Rectal smooth muscle tissue (tissue), 1 donor: ENCODE measurements around the gene TSGA10IP.

Source experiments
- H3K27ac ChIP-seq: one replicate; pipeline ENCODE4 v1.7.0; 2013; ENCODE audit warnings: low read depth, low read length, inconsistent platforms
- H3K27me3 ChIP-seq: one replicate; pipeline ENCODE4 v1.7.0; 2013; ENCODE audit warnings: low read length; ENCODE audit not compliant: control insufficient read depth, insufficient read depth
- H3K36me3 ChIP-seq: one replicate; pipeline ENCODE4 v1.7.0; 2013; ENCODE audit warnings: low read length; ENCODE audit not compliant: control insufficient read depth, insufficient read depth
- H3K4me1 ChIP-seq: one replicate; pipeline ENCODE4 v1.7.0; 2013; ENCODE audit warnings: low read length; ENCODE audit not compliant: control insufficient read depth, insufficient read depth
- H3K4me3 ChIP-seq: one replicate; pipeline ENCODE4 v1.7.0; 2013; ENCODE audit warnings: low read length
- H3K9ac ChIP-seq: one replicate; pipeline ENCODE4 v1.7.0; 2013; ENCODE audit warnings: low read length

The TSGA10IP gene

DNA sequence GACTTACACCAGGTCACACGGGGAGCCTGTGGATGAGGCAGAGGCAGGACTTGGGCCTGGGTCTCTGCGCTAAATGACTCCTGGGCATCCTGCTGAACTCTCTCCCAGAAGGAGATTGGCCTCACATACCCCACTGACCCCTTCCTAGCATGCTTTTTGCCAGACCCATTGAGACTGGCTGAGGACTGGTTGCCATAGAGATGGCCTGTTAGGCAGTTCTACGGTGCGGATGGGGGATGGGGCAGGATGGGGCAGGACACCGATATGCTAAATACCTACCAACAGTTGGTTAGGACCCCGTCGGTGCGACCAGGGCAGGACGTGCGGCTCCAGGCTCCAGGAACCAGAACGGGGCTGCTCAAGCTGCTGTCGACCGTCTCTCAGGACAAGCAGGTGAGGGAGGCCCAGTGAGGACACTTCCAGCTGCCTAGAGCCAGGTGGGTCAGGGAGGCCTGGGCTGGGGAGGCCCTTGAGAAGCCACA is at the start of gene TSGA10IP:
TSGA10IP (plus strand) TSS at position 51 of the 482 bp plus-strand sequence; CDS start at position 247, 196 bp downstream.
- H3K9ac ChIP-seq = no peak within 1 kb of the TSS
- no peaks in the 10 kb centered on the region for H3K36me3 ChIP-seq
- no peaks in the 10 kb centered on the region for H3K27me3 ChIP-seq
- H3K4me3 ChIP-seq = no peak within 1 kb of the TSS
- no peaks in the 10 kb centered on the region for H3K4me1 ChIP-seq
- H3K27ac ChIP-seq = no peak within 1 kb of the TSS

DNA sequence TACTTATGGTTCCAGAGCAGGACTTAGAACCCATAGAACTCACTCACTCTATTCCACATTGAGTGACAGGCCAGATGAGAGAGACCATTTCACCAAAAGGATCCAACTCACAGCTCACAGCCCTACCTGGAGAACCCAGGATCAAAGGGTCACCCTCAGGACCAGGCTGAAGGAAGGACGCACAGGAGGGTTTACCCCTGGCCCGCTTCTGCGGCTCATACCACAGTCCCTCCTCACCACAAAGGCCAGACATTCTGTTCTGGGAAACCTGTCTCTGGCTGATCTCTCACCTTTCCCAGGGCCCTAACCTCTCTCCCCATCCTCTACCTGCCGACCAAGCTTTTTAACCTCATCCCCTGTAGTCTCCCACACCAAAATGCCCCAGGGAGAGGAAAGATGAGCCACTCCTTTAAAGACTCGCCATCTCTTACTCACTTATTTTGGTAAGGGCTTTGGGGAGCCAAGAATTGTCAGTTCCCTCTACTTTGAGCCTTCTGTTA is 49.7 kb upstream of the TSGA10IP start:
- Histone ChIP-seq H3K4me1 (peaks cover 22% of the 10 kb centered on the region), H3K27ac (no peak overlapping the region), H3K4me3 (no peak overlapping the region), H3K27me3 (peaks cover 9% of the 10 kb centered on the region), H3K36me3 (no peaks in the 10 kb centered on the region), H3K9ac (no peak overlapping the region)

DNA sequence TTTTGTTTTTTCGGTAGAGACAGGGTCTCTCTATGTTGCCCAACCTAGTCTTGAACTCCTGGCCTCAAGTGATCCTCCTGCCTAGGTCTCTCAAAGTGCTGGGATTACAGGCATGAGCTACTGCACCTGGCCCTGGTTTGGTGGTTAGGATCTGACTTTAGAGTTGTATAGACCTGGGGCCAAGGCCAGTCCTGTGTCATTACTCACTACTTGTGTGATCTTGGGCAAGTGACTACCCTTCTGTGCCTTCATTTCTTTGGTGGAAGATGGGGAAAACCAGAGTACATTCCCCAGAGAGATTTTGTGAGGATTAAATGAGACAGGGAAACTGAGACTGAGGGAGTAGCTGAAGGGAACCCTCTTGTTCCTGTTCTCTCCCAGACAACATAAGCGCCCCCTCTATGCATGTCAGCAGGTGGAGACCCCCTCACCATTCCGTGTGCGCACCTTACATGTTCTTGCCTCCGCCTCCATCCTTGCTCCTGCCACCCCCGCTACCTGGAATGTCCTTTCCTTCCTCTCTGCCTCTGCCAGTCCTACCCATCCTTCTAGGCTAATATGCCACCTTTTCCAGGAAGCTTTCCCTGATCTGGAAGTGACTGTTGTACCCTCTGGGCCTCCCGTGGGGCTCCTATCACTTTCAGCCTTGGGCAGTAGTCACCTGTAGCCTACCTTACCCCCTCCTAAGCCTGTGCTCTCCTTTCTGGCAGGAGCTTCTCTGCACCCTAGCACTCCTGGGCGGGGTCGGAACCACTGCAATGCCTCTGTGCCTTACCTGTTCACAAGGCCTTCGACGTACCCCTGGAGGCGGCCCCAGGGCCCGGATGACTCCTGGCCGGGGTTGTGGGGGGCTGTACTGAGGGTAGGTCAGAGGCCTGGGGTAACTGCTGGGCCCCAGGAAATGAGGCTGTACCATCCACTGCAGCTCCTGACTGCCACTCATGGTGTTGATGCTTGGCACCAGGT is 49.0 kb upstream of the TSGA10IP start:
- Histone ChIP-seq H3K36me3 (no peaks in the 10 kb centered on the region), H3K27ac (no peak overlapping the region), H3K4me3 (no peak overlapping the region), H3K9ac (no peak overlapping the region), H3K4me1 (peaks cover 22% of the 10 kb centered on the region), H3K27me3 (peaks cover 9% of the 10 kb centered on the region)

DNA sequence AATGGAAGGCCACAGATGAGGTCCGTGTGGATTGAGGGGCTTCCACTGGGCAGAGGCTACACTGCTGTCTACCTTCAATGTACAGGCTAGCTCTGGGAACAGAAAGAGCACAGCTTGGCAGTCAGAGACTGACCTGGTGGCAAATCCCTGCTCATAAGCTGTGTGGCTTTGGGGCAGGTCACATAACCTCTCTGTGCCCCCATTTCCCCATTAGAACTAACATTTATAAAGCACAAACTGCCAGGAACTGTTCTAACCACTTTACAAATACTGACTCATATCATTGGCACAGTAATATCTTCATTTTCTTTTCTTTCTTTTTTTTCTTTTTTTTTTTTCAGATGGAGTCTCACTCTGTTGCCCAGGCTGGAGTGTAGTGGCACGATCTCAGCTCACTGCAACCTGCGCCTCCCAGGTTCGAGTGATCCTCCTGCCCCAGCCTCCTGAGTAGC is 48.2 kb upstream of the TSGA10IP start:
- Histone ChIP-seq H3K4me3 (no peak overlapping the region), H3K36me3 (no peaks in the 10 kb centered on the region), H3K4me1 (peaks cover 18% of the 10 kb centered on the region), H3K9ac (no peak overlapping the region), H3K27ac (no peak overlapping the region), H3K27me3 (peaks cover 9% of the 10 kb centered on the region)

DNA sequence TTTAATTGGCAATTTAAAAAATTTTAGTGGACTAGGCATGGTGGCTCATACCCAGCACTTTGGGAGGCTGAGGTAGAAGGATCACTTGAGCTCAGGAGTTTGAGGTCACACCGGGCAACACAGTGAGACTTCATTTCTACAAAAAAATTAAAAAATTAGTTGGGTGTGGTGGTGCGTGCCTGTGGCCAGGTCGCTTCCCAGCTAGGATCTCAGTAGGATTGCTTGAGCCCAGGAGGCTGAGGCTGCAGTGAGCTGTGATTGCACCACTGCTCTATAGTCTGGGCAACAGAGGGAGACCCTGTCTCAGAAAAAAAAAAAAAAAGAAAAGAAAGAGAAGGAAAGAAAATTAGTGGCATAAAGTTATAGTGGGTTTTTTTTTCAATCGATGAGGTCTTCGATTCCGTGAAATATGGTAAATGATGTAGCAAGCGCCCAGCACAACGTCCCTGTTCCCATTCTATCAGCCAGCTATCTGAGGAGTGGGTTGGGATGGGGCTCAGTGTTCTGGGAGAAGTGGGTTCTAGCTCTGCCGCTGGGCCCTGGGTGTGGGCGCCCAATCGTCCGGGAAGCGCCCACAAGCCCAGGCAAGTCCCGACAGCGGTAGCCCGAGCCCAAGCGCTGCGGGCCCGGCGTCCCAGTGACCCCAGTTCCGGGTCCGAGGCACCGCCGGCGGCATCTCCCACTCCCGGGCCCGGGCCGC is 46.5 kb upstream of the TSGA10IP start:
- Histone ChIP-seq H3K27ac (no peak overlapping the region), H3K36me3 (no peaks in the 10 kb centered on the region), H3K27me3 (peaks cover 9% of the 10 kb centered on the region), H3K9ac (no peak overlapping the region), H3K4me3 (peak overlapping the region; percentile 58), H3K4me1 (peaks cover 3% of the 10 kb centered on the region)

DNA sequence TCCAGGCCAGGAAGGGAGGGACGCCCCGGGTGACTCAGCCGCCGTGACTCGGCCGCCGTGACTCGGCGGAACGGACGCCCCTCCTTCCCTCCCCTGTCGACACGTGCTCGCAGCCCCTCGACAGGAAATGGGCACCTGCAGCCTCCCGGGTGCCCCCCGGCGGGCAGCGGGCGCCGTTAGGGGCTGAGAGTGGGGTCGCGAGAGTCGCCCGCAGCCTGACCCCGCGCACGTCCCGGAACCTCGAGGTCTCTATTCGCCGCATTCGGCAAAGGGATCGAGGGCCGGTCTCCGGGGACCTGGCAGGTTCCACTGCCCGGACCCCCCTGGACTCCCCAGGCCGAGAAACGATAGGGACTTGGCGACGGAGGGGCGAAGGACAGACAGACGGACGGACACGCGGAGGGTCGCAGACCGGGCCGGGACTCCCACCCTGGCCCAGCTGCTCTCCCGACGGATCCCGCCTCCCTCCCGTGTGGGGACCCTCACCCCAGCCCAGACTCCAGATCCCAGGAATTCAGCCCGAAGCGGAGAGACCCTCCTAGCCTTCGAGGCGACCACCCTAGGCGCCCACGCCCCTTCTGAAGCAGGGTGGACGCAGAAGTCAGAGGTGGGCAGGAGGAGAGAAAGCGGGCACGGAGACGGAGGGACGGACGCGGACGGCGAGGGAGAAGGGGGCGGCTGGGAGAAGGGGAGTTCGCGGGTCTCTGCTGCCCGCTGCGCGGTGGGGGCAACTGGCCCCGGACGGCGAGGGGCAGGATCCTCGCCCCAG is 45.7 kb upstream of the TSGA10IP start:
- H3K9ac ChIP-seq = no peak overlapping the region
- H3K27me3 ChIP-seq = peaks cover 9% of the 10 kb centered on the region
- H3K27ac ChIP-seq = no peak overlapping the region
- no peaks in the 10 kb centered on the region for H3K36me3 ChIP-seq
- peaks cover 3% of the 10 kb centered on the region for H3K4me1 ChIP-seq
- peak overlapping the region; percentile 58 for H3K4me3 ChIP-seq

DNA sequence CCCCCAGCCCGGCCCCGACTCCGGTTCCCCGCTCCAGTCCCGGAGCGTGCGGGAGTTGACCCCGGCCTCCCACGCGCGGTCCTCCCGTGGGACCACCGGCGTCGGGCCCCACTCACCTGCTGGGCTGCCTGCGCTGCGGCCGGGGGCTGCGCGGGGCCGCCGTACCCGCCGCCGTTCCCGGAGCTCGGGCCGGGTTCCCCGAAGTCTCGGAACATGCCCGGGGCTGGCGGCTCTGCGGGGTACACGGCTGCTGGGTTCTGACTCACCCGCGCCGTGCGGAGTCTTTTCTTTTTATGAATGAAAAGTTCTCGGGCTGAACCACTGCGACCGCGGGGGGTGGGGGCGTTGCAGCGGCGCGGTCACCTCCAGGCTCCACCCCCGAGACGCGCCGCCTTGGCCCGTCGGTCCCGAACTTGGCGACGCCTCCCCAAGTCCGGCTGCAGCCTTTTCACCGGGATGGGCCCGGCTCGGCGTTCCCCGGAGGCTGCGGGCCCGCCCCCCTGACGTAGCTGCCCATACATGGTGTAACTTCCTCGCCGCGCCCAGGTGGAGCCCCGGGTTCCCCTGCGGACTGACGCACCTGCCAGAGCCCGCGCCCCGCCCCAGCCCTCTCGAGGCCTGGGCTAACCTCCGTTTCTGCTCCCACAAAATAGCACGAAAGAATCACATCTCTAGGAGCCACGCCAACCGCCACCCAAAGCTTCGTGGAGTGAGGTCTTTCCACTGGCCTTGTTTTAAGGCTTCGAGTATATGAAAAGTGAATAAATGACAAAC is 45.0 kb upstream of the TSGA10IP start, which contains the start of gene FOSL1:
FOSL1 (minus strand) TSS at position 264 of the 774 bp plus-strand sequence; CDS start at position 215, 49 bp downstream.
- Histone ChIP-seq H3K27me3 (peaks cover 9% of the 10 kb centered on the region), H3K4me3 (peak within 1 kb of the TSS; percentile 58), H3K4me1 (peaks cover 3% of the 10 kb centered on the region), H3K36me3 (no peaks in the 10 kb centered on the region), H3K27ac (no peak within 1 kb of the TSS), H3K9ac (no peak within 1 kb of the TSS)

DNA sequence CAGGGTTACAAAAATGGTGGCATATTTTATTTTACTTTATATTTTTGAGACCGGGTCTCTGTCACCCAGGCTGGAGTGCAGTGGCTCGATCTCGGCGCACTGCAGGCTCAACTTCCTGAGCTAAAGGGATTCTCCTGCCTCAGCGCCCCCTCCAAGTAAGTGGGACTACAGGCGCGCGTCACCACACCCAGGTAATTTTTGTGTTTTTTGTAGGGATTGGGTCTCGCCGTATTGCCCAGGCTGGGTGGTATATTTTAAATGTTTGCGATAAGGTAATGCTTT is 44.4 kb upstream of the TSGA10IP start:
- Histone ChIP-seq H3K9ac (no peak overlapping the region), H3K4me1 (peaks cover 3% of the 10 kb centered on the region), H3K27ac (no peak overlapping the region), H3K4me3 (peak overlapping the region; percentile 58), H3K36me3 (no peaks in the 10 kb centered on the region), H3K27me3 (peaks cover 9% of the 10 kb centered on the region)

DNA sequence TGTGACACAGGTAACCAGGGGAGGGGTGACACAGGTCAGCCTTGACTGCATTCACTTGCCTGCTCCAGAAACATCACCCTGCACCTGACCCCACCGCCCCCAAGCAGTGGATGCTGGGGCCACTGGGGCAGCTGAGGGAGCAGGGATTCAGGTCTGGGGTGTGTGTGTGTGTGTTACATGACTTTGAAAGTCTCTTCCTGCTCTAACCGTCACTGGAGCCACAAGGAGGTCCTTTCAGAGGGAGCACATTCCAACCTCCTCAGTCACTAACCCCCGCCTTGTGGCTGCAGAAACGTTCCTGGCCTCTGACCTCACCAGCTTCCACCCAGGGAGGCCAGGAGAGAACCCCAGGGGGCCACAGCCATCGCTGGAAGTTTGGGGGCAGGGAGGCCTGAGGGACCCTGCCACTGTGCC is 42.2 kb upstream of the TSGA10IP start:
- peaks cover 9% of the 10 kb centered on the region for H3K27me3 ChIP-seq
- no peaks in the 10 kb centered on the region for H3K36me3 ChIP-seq
- peaks cover 3% of the 10 kb centered on the region for H3K4me1 ChIP-seq
- H3K9ac ChIP-seq = no peak overlapping the region
- no peak overlapping the region for H3K4me3 ChIP-seq
- no peak overlapping the region for H3K27ac ChIP-seq

DNA sequence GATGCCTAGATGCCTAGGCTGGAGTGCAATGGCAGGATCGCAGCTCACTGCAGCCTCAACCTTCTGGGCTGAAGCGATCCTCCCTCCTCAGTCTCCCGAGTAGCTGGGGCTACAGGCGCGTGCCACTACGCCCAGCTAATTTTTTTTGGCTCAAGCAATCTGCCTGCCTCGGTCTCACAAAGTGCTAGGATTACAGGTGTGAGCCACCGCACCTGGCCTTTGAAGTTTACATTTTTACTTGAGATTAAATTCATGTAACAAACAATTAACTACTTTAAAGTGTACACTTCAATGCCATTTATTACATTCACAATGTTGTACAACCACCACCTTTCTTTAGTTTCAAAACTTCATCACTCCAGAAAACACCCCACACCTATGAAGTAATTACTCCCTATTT is 41.6 kb upstream of the TSGA10IP start:
- peaks cover 3% of the 10 kb centered on the region for H3K4me1 ChIP-seq
- H3K27me3 ChIP-seq = peaks cover 9% of the 10 kb centered on the region
- H3K27ac ChIP-seq = no peak overlapping the region
- H3K36me3 ChIP-seq = no peaks in the 10 kb centered on the region
- H3K4me3 ChIP-seq = no peak overlapping the region
- no peak overlapping the region for H3K9ac ChIP-seq

DNA sequence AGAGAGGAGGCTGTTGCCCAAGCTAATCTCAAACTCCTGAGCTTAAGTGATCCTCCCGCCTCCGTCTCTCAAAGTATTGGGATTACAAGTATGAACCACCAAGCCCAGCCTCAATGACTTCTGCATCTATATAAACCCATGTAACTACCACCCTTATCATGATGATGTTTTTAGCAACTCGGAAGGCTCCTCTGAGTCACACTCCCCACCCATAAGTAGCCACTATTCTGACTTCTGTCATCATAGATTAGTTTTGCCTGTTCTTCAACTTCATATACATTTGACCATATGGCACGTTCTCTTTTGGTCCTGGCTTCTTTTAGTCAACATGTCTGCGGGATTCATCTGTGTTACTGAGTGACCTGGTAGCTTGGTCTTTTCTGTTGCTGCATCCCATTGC is 38.7 kb upstream of the TSGA10IP start:
- H3K4me3 ChIP-seq = no peak overlapping the region
- H3K27me3 ChIP-seq = no peaks in the 10 kb centered on the region
- no peaks in the 10 kb centered on the region for H3K36me3 ChIP-seq
- no peak overlapping the region for H3K9ac ChIP-seq
- H3K27ac ChIP-seq = no peak overlapping the region
- H3K4me1 ChIP-seq = peaks cover 2% of the 10 kb centered on the region
